KMS-11 (cell line): ENCODE measurements around the gene FTMT.

ENCODE experiments used
- H2AFZ ChIP-seq: fragments of 200-600 bp; sonication (generic); 2 replicates; pipeline ENCODE4 v1.6.1; 2016; ENCODE audit warnings: antibody characterized with exemption, mixed run types, low read depth
- H3K27ac ChIP-seq: fragments of 200-600 bp; sonication (generic); 2 replicates; pipeline ENCODE4 v1.6.1; 2016; ENCODE audit warnings: mild to moderate bottlenecking, mixed run types
- H3K27me3 ChIP-seq: fragments of 200-600 bp; sonication (generic); 2 replicates; pipeline ENCODE4 v1.6.1; 2017; ENCODE audit warnings: mild to moderate bottlenecking, low read depth, mixed run types, moderate library complexity; ENCODE audit not compliant: insufficient read depth
- H3K36me3 ChIP-seq: fragments of 200-600 bp; sonication (generic); 2 replicates; pipeline ENCODE4 v1.6.1; 2017; ENCODE audit warnings: mild to moderate bottlenecking, mixed run types; ENCODE audit not compliant: insufficient read depth
- H3K4me1 ChIP-seq: fragments of 200-600 bp; sonication (generic); 2 replicates; pipeline ENCODE4 v1.6.1; 2016; ENCODE audit warnings: mild to moderate bottlenecking, low read depth, mixed run types; ENCODE audit not compliant: poor library complexity, severe bottlenecking
- H3K4me2 ChIP-seq: fragments of 200-600 bp; sonication (generic); 2 replicates; pipeline ENCODE4 v1.7.0; 2016; ENCODE audit warnings: mild to moderate bottlenecking, mixed run types
- H3K4me3 ChIP-seq: fragments of 200-600 bp; sonication (generic); IDR thresholded peaks from 2 replicates; pipeline ENCODE4 v1.6.1; 2017; ENCODE audit warnings: low read depth, low read length, mixed read lengths; ENCODE audit not compliant: insufficient read depth
- H3K79me2 ChIP-seq: fragments of 200-600 bp; sonication (generic); 2 replicates; pipeline ENCODE4 v1.6.1; 2016; ENCODE audit warnings: low read depth, mixed run types; ENCODE audit not compliant: insufficient read depth
- H3K9ac ChIP-seq: fragments of 200-600 bp; sonication (generic); 2 replicates; pipeline ENCODE4 v1.6.1; 2016; ENCODE audit warnings: mild to moderate bottlenecking, mixed run types
- H4K20me1 ChIP-seq: fragments of 200-600 bp; sonication (generic); 2 replicates; pipeline ENCODE4 v1.6.1; 2016; ENCODE audit warnings: mild to moderate bottlenecking, mixed run types; ENCODE audit not compliant: insufficient read depth
- CTCF ChIP-seq: fragments of 200-600 bp; sonication (generic); conservative IDR thresholded peaks from 2 replicates; pipeline ENCODE4 v1.6.1; 2017; ENCODE audit warnings: low read depth, mild to moderate bottlenecking, antibody characterized with exemption, low read length, moderate library complexity, mixed read lengths

FTMT gene

GRCh38 chr5:121890297-121890858 lies 38.7 kb downstream of the FTMT start:
- Histone ChIP-seq H3K79me2 (no peaks in the 10 kb centered on the region), H3K36me3 (no peaks in the 10 kb centered on the region), H3K9ac (no peak overlapping the region), H3K27me3 (no peaks in the 10 kb centered on the region), H3K4me2 (no peak overlapping the region), H4K20me1 (no peaks in the 10 kb centered on the region), H3K4me1 (no peaks in the 10 kb centered on the region), H3K4me3 (no peak overlapping the region), H3K27ac (no peak overlapping the region), H2AFZ (no peak overlapping the region)
- no peak for TF ChIP-seq CTCF

- no peak overlapping the region for H3K4me3 ChIP-seq
Observed at GRCh38 chr5:121897341-121897740, 45.7 kb downstream of the FTMT start.

GRCh38 chr5:121899346-121899745 lies 47.7 kb downstream of the FTMT start:
- H3K27me3 ChIP-seq, result no peaks in the 10 kb centered on the region
- no peak overlapping the region for H3K9ac ChIP-seq
- H3K4me3 ChIP-seq, result no peak overlapping the region
- H3K4me1 ChIP-seq, result no peaks in the 10 kb centered on the region
- H3K79me2 ChIP-seq, result no peaks in the 10 kb centered on the region
- no peak for TF ChIP-seq CTCF
- H3K4me2 ChIP-seq, result no peak overlapping the region
- no peak overlapping the region for H2AFZ ChIP-seq
- no peak overlapping the region for H3K27ac ChIP-seq
- no peaks in the 10 kb centered on the region for H3K36me3 ChIP-seq
- no peaks in the 10 kb centered on the region for H4K20me1 ChIP-seq

More at GRCh38 chr5:121897341-121897740, 45.7 kb downstream of the FTMT start:
- Histone ChIP-seq H3K4me2 (no peak overlapping the region), H3K79me2 (no peaks in the 10 kb centered on the region), H4K20me1 (no peaks in the 10 kb centered on the region), H3K4me1 (no peaks in the 10 kb centered on the region), H3K36me3 (no peaks in the 10 kb centered on the region), H3K27me3 (no peaks in the 10 kb centered on the region), H3K9ac (no peak overlapping the region), H2AFZ (no peak overlapping the region), H3K27ac (no peak overlapping the region)
- no peak for TF ChIP-seq CTCF
